Stimulated activated naive CD8-positive, alpha-beta T cell treated with anti-CD3 and anti-CD28 coated beads, Interleukin-15, Interleukin-2, amounts not matched to agents 100 ng/mL and 50 ng/mL, for 24 hours (primary cell): Measurements from ENCODE around the gene LSG1.

ENCODE experiments used
- H3K27ac Mint-ChIP-seq: one replicate; pipeline ENCODE4 v1.8.0; 2021; ENCODE audit warnings: mild to moderate bottlenecking, mixed read lengths
- H3K27me3 Mint-ChIP-seq: one replicate; pipeline ENCODE4 v1.8.0; 2021; ENCODE audit warnings: mixed read lengths
- H3K36me3 Mint-ChIP-seq: one replicate; pipeline ENCODE4 v1.8.0; 2021; ENCODE audit warnings: low read depth, mixed read lengths
- H3K4me1 Mint-ChIP-seq: one replicate; pipeline ENCODE4 v1.8.0; 2021; ENCODE audit warnings: low read depth, mixed read lengths
- H3K4me3 Mint-ChIP-seq: one replicate; pipeline ENCODE4 v1.8.0; 2021; ENCODE audit warnings: mild to moderate bottlenecking, mixed read lengths
- H3K9me3 Mint-ChIP-seq: one replicate; pipeline ENCODE4 v1.8.0; 2021; ENCODE audit warnings: mixed read lengths

The LSG1 gene

GRCh38 chr3:194671900-194672808 lies at the start of gene LSG1:
Gene LSG1, minus strand, starts transcription at chr3:194672191. Its CDS starts 29 bp downstream, at chr3:194672162.
- Mint-ChIP-seq H3K27me3 (peaks cover 3% of the 10 kb centered on the region), H3K4me1 (peaks cover 70% of the 10 kb centered on the region), H3K4me3 (peak within 1 kb of the TSS; percentile 99), H3K27ac (peak within 1 kb of the TSS; percentile 96), H3K9me3 (no peaks in the 10 kb centered on the region), H3K36me3 (peaks cover 24% of the 10 kb centered on the region)

- no peaks in the 10 kb centered on the region for H3K4me1 Mint-ChIP-seq
- H3K4me3 Mint-ChIP-seq: no peak overlapping the region
- no peaks in the 10 kb centered on the region for H3K27me3 Mint-ChIP-seq
- H3K36me3 Mint-ChIP-seq: no peaks in the 10 kb centered on the region
- H3K9me3 Mint-ChIP-seq: no peaks in the 10 kb centered on the region
- H3K27ac Mint-ChIP-seq: no peak overlapping the region
These were observed 48.1 kb upstream of the LSG1 start for GRCh38 chr3:194720048-194720447.

GRCh38 chr3:194718079-194718478 lies 46.1 kb upstream of the LSG1 start:
- Mint-ChIP-seq H3K9me3 (no peaks in the 10 kb centered on the region), H3K4me3 (no peak overlapping the region), H3K27me3 (no peaks in the 10 kb centered on the region), H3K36me3 (no peaks in the 10 kb centered on the region), H3K27ac (no peak overlapping the region), H3K4me1 (no peaks in the 10 kb centered on the region)

- H3K9me3 Mint-ChIP-seq: no peaks in the 10 kb centered on the region
- H3K36me3 Mint-ChIP-seq: no peaks in the 10 kb centered on the region
- H3K27me3 Mint-ChIP-seq: no peaks in the 10 kb centered on the region
- H3K4me1 Mint-ChIP-seq: no peaks in the 10 kb centered on the region
- no peak overlapping the region for H3K4me3 Mint-ChIP-seq
- H3K27ac Mint-ChIP-seq: no peak overlapping the region
These were observed 43.2 kb upstream of the LSG1 start for GRCh38 chr3:194715022-194715800.

- Mint-ChIP-seq H3K9me3 (no peaks in the 10 kb centered on the region), H3K36me3 (no peaks in the 10 kb centered on the region), H3K27ac (no peak overlapping the region), H3K27me3 (no peaks in the 10 kb centered on the region), H3K4me1 (no peaks in the 10 kb centered on the region), H3K4me3 (no peak overlapping the region)
These were observed 42.6 kb upstream of the LSG1 start for GRCh38 chr3:194714564-194714963.

- H3K36me3 Mint-ChIP-seq: no peaks in the 10 kb centered on the region
- H3K9me3 Mint-ChIP-seq: no peaks in the 10 kb centered on the region
- H3K27ac Mint-ChIP-seq: no peak overlapping the region
- no peaks in the 10 kb centered on the region for H3K27me3 Mint-ChIP-seq
- no peaks in the 10 kb centered on the region for H3K4me1 Mint-ChIP-seq
- H3K4me3 Mint-ChIP-seq: no peak overlapping the region
These were observed 42.1 kb upstream of the LSG1 start for GRCh38 chr3:194714137-194714455.

GRCh38 chr3:194713299-194714136 lies 41.5 kb upstream of the LSG1 start:
- H3K4me3 Mint-ChIP-seq: no peak overlapping the region
- no peaks in the 10 kb centered on the region for H3K9me3 Mint-ChIP-seq
- H3K27ac Mint-ChIP-seq: no peak overlapping the region
- H3K36me3 Mint-ChIP-seq: no peaks in the 10 kb centered on the region
- H3K27me3 Mint-ChIP-seq: no peaks in the 10 kb centered on the region
- no peaks in the 10 kb centered on the region for H3K4me1 Mint-ChIP-seq

- Mint-ChIP-seq H3K27me3 (no peaks in the 10 kb centered on the region), H3K4me3 (no peak overlapping the region), H3K36me3 (no peaks in the 10 kb centered on the region), H3K27ac (no peak overlapping the region), H3K4me1 (peaks cover 4% of the 10 kb centered on the region), H3K9me3 (no peaks in the 10 kb centered on the region)
These were observed 39.9 kb upstream of the LSG1 start for GRCh38 chr3:194711913-194712312.

GRCh38 chr3:194711286-194711685 lies 39.3 kb upstream of the LSG1 start:
- Mint-ChIP-seq H3K4me1 (peaks cover 4% of the 10 kb centered on the region), H3K27ac (no peak overlapping the region), H3K36me3 (no peaks in the 10 kb centered on the region), H3K9me3 (no peaks in the 10 kb centered on the region), H3K27me3 (no peaks in the 10 kb centered on the region), H3K4me3 (no peak overlapping the region)

- Mint-ChIP-seq H3K4me3 (no peak overlapping the region), H3K27ac (no peak overlapping the region), H3K4me1 (peaks cover 4% of the 10 kb centered on the region), H3K36me3 (no peaks in the 10 kb centered on the region), H3K27me3 (no peaks in the 10 kb centered on the region), H3K9me3 (no peaks in the 10 kb centered on the region)
These were observed 35.2 kb upstream of the LSG1 start for GRCh38 chr3:194707147-194707540.

- H3K4me1 Mint-ChIP-seq: peaks cover 4% of the 10 kb centered on the region
These were observed 33.8 kb upstream of the LSG1 start for GRCh38 chr3:194705761-194706160.

GRCh38 chr3:194705227-194705626 lies 33.2 kb upstream of the LSG1 start:
- no peak overlapping the region for H3K4me3 Mint-ChIP-seq
- no peaks in the 10 kb centered on the region for H3K27me3 Mint-ChIP-seq
- H3K27ac Mint-ChIP-seq: no peak overlapping the region
- no peaks in the 10 kb centered on the region for H3K9me3 Mint-ChIP-seq
- H3K36me3 Mint-ChIP-seq: no peaks in the 10 kb centered on the region
- H3K4me1 Mint-ChIP-seq: peaks cover 4% of the 10 kb centered on the region

More at GRCh38 chr3:194705761-194706160, 33.8 kb upstream of the LSG1 start:
- Mint-ChIP-seq H3K4me3 (no peak overlapping the region), H3K27ac (no peak overlapping the region), H3K27me3 (no peaks in the 10 kb centered on the region), H3K36me3 (no peaks in the 10 kb centered on the region), H3K9me3 (no peaks in the 10 kb centered on the region)

- peaks cover 4% of the 10 kb centered on the region for H3K27me3 Mint-ChIP-seq
- H3K36me3 Mint-ChIP-seq: no peaks in the 10 kb centered on the region
- no peak overlapping the region for H3K4me3 Mint-ChIP-seq
- H3K9me3 Mint-ChIP-seq: peaks cover 4% of the 10 kb centered on the region
- H3K4me1 Mint-ChIP-seq: no peaks in the 10 kb centered on the region
- no peak overlapping the region for H3K27ac Mint-ChIP-seq
These were observed 30.6 kb upstream of the LSG1 start for GRCh38 chr3:194702545-194702944.

- peaks cover 4% of the 10 kb centered on the region for H3K9me3 Mint-ChIP-seq
- peaks cover 9% of the 10 kb centered on the region for H3K27me3 Mint-ChIP-seq
- H3K4me3 Mint-ChIP-seq: no peak overlapping the region
- peaks cover 15% of the 10 kb centered on the region for H3K4me1 Mint-ChIP-seq
- no peak overlapping the region for H3K27ac Mint-ChIP-seq
- H3K36me3 Mint-ChIP-seq: no peaks in the 10 kb centered on the region
These were observed 24.7 kb upstream of the LSG1 start for GRCh38 chr3:194696702-194697101.
